HG03060 (cell line): ENCODE measurements around the gene BCAS3.

Experiments
- ATAC-seq: cut with Tn5 transposase; IDR thresholded peaks from one replicate; pipeline ENCODE4 v1.9.1; 2021; ENCODE audit warnings: low read depth, moderate number of reproducible peaks; ENCODE audit not compliant: unreplicated experiment

Gene BCAS3

DNA sequence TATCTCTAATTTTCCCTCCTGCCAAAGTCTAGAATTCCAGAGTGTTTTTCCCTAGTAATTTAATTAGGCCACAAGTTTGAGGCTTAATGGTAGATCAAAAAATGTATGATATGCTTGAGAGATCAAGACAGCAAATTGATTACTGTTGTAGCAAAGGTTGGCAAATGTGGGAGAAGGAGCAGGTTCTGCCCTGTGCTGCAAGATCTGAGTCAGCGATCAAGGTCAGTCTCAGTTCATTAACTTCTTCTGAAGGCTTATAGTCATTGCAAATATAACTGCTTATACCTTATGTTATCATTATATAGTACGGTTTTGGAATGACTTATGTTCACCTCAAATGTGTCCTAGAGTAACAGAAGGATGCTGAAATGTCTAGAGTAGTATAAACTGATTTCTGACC, 490.9 kb downstream of the BCAS3 start:
- ATAC-seq, result no peak

DNA sequence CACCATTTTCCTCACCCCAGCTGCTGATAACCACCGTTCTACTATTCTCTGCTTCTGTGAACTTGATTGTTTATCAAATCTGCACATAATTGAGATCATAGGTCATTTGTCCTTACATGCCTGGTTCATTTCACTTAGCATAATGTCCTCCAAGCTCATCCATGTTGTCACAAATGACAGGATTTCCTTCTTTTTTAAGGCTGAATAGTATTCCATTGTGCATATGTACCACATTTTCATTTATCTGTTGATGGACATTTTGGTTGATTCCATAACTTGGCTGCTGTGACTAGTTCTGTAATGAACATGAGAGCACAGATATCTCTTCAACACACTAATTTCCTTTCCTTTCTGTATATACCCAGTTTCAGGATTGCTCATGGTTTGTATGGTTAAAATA, 496.7 kb downstream of the BCAS3 start:
- ATAC-seq, result no peak

DNA sequence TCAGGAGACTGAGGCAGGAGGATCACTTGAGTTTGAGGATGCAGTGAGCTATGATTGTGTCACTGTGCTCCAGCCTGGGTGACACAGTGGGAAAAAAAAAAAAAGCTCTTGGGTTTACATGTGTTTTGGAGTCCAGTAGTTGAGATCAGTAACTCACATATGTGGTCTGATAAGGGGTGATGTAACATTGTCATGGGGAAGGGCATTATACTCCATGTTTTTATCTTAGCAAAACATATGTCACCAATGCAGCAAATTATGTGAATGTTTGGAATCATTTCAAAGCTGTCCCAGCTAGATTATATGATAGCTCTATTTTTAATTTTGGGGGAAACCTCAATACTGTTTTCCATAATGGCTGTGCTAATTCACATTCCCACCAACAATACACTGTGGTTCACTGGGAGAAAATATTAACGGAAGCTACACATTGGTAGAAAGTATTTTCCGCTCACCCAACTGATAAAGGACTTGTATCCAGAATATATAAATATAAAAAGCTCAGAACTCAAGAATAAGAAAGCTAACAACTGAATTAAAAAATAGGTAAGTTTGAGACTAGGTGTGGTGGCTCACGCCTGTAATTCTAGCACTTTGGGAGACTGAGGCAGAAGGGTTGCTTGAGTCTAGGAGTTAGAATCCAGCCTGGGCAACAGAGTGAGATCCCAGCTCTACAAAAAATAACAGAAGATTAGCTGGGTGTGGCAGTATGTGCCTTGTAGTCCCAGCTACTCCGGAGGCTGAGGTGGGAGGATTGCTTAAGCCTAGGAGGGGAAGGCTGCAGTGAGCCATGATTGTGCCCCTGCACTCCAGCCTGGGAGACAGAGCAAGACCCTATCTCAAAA, 497.9 kb downstream of the BCAS3 start:
- ATAC-seq, result no peak

DNA sequence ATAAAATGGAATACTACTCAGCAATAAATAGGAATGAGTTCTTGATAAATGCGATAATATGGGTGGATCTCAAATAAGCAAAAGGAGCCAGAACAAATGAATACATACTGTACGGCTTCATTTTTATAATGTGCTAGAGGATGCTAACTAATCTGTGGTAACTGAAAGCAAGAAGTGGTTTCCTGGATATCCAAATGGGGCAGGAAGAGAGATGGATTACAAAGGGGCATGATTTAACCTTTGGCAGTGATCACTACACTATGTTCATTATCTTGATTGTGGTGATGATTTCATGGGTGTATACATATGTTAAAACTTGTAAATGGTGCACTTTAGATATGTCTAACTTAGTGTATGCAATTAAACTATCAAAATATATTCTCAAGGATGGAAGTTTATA, 499.7 kb downstream of the BCAS3 start:
- ATAC-seq, result no peak

DNA sequence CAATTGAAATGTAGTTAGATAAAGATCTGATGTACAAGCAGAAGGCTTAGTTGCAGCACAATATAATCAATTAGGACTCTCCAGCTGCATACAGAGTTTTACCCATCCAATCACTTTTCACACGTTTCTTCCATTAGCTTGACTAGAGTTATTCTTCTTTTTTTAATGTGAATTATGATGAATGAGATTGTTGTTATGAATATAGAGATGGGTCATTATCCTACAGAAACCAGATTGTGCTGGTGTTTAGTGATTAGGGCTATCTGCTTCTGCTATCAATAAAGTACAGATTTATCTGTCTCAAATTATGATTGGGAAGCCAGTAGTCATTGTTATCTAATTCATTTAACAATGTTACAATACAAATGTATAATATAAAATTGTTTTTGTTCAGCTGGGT, 500.6 kb downstream of the BCAS3 start:
- no peak for ATAC-seq

DNA sequence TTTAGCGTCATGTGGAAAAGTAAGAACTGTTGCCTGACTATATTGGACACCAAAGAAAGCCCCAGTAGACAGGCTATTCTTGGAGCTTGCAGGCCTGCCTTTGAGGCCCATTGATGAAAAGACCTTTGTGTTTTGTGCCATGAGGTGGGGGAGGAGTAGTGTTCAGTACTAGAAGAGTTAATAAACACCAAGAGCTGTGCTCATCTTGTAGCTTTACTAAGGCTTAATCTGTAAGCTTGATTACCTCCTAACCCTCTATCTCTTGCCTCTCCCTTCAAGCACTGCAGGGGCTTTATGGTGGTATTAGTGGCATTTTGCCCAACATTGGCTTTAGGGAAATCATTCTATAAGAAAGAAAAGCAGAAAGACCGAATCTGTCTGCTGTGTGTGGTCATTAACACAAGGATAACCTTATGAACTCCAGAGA, 501.7 kb downstream of the BCAS3 start:
- no peak for ATAC-seq

DNA sequence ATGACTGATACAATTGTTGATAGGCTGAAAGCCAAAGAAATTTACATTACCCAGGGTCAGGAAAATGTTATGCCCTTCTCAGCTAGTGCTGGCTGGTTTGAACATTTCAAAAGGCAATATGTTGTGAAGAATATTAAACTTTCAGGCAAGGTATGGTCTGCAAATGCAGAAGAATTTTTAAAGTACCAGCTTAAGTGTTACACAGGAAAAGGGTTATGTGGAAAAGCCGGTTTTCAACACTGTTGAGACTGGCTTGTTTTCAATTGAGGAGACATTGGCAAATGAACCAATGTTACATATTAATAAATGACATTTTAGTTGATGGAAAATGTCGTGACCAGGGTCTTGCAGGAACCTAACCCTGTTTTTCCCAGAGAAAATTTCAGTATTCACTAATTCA, 506.1 kb downstream of the BCAS3 start:
- ATAC-seq, result no peak

DNA sequence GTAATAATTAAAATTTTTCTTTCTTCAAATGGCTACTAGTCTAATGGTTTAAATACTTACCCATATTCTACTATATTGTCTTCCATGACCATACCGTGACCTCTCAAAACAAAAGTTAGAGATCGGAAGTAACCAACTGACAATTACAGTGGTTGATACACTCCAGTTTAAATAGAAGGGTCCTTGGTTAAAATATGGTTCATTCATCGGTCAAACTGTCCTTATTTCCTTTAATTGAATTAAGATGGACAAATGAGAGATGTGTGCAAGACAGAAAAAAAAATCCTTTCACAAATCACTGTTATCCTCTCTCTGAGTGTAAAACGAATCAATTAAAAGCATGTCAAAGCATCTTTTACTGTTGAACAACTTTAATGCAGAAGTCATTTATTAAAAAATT, 507.7 kb downstream of the BCAS3 start:
- ATAC-seq, result no peak

DNA sequence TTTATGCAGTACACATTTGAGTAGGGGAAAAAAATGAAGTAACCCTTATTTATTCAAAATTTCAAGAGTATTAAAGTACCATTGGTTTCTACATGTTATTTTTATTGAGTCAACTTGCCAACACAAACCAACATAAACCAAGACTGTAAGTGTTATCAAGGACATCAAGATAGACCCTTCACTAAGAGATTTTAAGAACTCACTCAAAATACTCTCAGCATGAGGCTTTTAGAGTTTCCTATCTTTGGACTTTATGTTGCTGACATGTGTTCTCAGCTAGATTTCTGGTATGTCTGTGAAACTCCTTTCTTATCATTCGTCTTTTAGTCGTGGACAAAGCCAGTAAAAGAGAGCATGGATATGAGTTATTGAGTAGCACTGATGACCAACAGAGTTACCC, 509.4 kb downstream of the BCAS3 start:
- ATAC-seq, result no peak

DNA sequence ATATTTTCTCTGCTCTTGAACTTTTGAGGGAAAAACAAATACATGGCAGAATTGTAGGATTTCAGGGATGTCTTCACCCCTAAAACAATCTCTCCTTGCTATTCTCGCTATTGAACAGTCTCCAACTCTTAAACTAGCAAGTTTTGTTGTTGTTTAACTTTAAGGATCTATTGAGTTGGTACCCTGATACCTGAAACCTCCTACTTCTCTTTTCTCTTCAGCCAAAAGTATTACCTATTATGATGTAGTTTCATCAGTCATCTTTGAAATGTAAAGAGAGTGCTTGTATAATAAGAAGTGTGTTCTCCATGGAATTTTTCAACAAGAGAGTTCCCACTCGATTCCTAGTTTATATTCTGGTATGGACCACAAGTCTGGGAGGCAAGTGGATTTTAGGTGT, 510.4 kb downstream of the BCAS3 start:
- no peak for ATAC-seq

DNA sequence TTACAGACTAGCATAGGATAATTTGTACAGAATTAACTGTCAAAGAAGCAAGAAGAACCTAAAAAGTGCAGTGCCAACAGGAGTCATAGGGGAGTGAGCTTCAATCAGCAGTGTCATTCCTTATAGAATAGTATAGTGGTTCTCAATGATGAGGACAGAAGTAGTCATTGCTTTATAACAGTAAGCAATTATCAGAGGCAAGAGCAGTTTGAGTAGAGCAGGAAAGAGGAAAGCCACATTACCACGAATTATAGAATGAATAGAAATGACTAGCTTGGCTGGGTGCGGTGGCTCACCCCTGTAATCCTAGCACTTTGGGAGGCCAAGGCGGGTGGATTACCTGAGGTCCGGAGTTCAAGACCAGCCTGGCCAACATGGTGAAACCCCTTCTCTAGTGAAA, 512.3 kb downstream of the BCAS3 start:
- no peak for ATAC-seq

DNA sequence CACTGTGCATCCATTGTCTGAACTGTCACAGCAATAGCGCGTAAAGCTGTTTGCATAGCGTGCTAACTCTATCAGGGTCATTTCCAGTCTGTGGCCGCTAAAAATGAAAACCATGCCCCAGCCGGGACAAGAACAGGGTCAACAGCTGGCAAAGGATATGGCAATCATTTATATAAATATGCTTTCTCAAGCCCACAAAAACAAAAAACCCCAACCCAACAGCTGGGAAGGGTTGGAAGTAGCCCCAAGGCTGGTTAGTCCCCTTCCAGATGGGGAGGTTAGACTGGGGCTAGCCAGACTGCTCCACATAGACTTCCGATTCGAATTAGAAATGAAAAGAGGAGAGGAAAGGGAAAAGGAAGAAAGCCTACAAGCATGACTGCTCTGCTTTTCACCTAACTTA, 518.7 kb downstream of the BCAS3 start:
- no peak for ATAC-seq

DNA sequence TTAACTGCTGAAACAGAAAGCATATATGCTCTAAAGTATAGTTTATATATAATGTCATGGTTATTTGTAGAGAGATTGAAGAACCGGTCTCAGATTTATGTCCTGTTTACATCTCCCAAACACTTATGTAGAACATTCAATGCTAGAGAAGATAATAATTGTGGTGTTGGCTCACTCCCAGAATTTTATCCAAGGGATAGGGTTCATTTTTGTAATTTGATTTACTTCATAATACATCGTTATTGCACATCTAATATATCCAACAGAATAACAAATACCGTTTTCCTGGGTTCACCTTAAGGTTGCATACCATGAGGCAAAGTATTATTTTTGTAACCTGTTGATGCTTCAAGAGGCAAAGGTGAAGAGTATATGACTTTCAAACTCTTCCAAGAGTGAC, 519.1 kb downstream of the BCAS3 start:
- ATAC-seq, result no peak

DNA sequence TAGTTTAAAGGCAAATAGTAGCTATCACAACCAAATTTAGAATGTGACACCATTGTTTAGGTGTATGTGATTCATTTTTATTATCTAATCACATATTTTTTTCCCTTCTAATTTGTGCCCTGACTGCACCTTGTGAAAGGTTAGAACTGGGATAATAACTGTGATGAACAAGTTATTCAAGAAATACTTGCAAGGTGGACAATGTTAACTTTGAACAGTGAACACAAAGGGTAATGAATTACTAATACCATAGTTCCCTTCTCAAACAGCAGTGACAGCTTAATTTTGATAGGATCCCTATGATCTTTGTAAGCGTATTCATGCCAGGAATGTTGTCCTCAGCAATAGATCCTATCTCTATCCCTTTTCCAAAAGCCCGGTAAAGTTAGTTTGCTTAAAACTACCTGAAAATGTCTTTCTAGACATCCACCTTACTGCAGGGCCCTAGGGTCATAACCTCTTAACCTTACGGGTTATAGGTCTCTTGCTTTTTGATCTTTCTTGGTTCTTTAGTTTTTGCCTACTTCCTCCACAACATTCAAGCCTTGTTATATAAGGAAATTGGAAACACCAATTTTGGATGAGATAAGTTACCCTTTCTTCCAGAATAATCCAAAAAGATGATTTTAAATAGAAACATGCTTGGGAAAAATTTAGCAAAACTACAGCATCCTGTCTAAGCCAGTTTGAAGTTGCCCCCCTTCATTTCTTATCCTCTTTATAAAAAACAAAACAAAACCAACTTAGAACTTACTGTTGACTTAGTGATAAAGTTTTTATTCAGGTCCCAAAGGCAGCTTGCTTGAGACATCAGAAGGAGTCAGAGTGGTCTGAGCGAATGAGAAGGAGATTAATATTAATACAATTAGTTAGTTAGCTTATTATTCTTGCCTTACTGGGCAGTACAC, 522.0 kb downstream of the BCAS3 start:
- no peak for ATAC-seq

DNA sequence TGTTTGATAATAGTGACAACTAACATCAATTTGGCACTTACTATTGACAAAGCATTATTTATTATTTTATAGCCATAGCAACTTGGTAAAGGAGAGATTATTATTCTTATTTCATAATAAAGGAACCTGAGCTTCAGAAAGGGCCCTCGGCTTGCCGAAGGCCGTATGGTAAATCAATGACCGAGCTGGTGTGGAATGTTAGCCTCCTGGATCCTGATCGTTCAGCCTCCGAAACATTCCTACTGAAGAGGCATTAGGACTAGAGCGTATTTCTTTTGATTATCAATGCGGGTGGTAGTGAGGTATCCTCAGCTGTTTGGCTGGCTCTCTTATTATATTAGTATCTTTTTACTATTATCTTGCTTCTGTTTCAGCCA, 522.7 kb downstream of the BCAS3 start:
- ATAC-seq, result no peak

DNA sequence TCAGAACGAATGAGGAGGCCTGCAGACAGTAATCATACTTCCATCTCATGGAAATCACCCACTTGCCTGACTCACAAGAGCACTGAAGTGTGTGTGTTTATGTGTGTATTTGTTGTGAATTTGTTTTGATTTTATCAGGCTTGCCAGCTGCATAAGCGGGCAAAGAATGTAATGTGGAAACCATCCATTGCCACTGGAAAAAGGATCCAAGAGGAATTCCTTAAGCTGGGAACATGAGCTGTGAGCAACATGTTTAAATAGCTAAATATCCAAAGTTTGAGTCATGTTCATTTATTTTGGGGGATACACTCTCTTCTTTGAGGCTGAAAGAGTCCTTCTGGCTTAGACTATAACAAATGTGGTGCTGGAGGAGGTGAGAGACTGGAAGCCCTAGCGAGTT, 523.6 kb downstream of the BCAS3 start:
- no peak for ATAC-seq

DNA sequence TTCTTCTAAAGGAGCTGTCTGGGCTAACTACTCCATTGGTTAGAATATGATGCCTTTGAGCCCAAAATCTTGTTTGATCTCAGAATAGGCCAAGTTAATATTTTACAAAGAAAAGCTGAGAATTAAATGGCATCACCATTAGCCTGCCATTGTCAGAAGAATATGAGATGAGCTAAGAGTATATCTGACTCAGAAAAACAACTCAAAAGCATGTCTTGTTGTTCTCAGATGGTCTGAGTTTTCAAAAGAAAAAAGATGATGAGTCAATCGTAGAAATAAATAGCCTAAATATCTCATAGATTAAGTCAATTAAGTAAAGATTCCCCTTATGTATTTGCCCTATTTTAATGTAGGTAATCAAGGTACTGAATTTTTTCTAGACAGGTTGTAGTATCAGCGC, 524.9 kb downstream of the BCAS3 start:
- no peak for ATAC-seq

DNA sequence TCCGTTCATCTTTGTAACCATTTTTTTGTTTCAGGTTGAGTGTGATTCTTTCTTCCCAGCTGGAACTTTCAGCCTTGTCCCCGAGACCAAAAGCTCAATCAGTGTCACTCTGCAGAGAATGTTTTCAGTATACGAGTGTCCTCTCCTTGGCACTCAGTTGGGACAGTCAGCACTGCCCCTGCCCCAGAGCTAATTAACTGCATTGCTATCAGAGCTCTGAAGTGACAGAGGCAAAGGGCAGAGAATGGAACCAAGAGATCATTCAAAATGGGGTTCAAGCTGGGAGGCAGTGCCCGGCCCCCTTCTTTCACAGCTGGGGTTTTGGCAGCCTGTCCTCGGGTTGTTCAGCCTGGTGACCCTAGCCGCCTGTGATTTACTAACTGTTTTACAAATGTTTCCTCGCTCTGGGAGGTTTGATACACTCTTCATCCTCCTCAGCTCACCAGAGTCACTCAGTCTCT, 526.0 kb downstream of the BCAS3 start:
- no peak for ATAC-seq

DNA sequence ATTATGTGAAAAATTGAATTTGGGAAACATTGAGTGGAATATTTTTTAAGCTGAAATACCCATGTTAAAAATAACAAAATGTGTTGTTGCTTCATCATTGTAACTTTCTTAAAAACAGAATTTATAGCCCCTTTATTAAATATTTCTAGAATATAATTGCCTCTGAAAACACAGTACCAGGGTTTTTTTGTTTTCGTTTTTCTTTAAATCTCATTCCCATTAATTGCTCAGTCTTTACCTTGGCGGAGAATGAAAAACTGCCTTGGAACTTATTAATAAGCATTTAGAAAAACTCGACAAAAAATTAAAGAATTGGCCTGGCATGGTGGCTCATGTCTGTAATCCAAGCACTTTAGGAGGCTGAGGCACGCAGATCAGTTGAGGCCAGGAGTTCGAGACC, 526.8 kb downstream of the BCAS3 start:
- ATAC-seq, result no peak

DNA sequence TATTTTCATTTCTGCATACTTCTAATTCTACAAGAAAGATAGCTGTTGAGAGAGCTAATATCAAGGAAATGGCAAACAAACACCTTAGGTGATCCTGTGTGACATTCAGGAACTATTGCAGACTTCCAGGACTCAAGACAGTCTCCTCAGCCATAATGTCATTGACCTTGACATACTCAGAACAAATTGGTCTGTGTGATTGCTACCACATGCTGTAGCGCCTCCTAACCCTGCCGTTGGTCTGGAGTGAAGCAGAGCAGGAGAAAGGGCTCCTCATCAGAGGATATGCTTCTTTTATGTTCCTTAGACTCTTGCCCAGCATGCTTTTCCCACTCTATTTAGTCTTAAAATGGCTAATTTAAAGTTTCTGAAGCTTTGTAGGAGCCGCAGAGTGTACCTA, 527.8 kb downstream of the BCAS3 start:
- no peak for ATAC-seq

DNA sequence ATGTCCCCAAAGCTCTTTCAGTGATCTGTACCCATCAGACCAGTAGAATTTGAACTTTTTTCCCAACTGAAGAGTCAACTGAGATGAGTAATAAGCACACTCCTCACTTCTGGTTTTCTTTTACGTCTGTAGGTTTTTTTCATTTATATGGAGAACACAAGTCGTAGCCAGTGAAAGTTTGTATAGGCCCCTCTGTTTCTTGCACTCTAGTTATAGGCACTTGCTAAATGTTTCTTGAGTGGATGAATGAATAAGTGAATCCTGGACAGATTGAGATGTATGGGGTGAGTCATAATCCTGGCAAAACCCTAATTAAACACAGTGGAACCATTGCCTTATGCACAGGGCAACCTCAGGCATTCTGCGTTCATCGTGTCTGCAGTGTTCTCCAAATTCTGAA, 528.3 kb downstream of the BCAS3 start:
- no peak for ATAC-seq

DNA sequence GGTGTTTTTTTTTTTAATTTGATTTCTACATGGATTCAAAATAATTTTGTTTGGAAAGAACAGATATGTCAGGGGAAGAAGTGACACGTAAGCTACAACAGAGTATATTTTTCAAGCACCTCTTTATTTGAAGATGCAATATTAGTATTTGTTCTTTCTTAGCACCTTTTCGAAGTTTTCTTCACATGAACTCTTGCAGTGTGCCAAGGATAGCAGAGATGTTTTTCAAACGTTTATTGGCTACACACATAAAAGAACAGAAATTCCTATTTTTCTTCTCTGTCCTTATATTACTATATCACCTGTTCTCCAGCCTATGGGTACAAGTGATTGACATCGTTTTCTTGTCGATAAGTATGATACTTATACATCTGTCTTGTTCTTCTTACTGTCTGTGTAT, 529.3 kb downstream of the BCAS3 start:
- ATAC-seq, result no peak
